Left ventricle myocardium superior (tissue), 1 donor: ENCODE results near the gene MEIG1. TPM values are rescaled to one million over a fixed set of nuclear protein-coding genes. Genes with fewer than 3 reads are reported as not detected.
A peak's percentile ranks its signal among the peaks of the same experiment; 100 is the strongest.
"Not testable (repeated sequence)": the region's sequence is repeated elsewhere in the genome, so short reads cannot be mapped to it uniquely, and the experiment has no call there.

ENCODE experiments used
- ATAC-seq: fragments of 200-7000 bp; cut with Tn5 transposase; one replicate; pipeline ENCODE4 v1.9.1; 2020; ENCODE audit warnings: mild to moderate bottlenecking, moderate library complexity
- DNase-seq: peaks from one replicate; pipeline ENCODE4 v3.0.0-alpha.2; 2020
- intact Hi-C: fragments of 100-400 bp; cut with micrococcal nuclease; formaldehyde crosslinking; loops from one replicate; pipeline ENCODE4 v1.11.0; 2022
- long read RNA-seq: library from polyadenylated mRNA; unstranded; transcript quantifications from one replicate; pipeline ENCODE4 v2.0.0, GENCODE V29; 2021
- total RNA-seq: library from RNA; stranded (reverse); fragmentation: NEBNext Ultra II Directional; extraction: Animal tissue kit (Norgen Biotek cat#: 25700); gene quantifications from one replicate; pipeline ENCODE4 v1.2.1, GENCODE V29; 2021
- donor health status: DM: no; HTN: yes; CAD: no; lungs with severe emphysema.

The MEIG1 gene
- total RNA-seq = not detected
- long read RNA-seq = 0 reads

- intact Hi-C loops = no loop called here
- ATAC-seq (peak; percentile 98), DNase-seq (peak; percentile 95)
Measured at GRCh38 chr10:14959221-14960057, at the start of gene MEIG1. Gene MEIG1, plus strand, starts transcription at chr10:14959388. Its CDS starts 7,081 bp downstream, at chr10:14966469.

GRCh38 chr10:14910953-14911352 lies 48.2 kb upstream of the MEIG1 start:
- ATAC-seq (no peak), DNase-seq (no peak)
- intact Hi-C loops = no loop called here

GRCh38 chr10:14911801-14912200 lies 47.4 kb upstream of the MEIG1 start:
- no peak for ATAC-seq
- no peak for DNase-seq
- intact Hi-C loops = no loop called here

GRCh38 chr10:14916600-14916999 lies 42.6 kb upstream of the MEIG1 start:
- intact Hi-C loops = no loop called here
- ATAC-seq = no peak
- DNase-seq = no peak

GRCh38 chr10:14917827-14918226 lies 41.4 kb upstream of the MEIG1 start:
- ATAC-seq (no peak), DNase-seq (no peak)
- intact Hi-C loops = no loop called here

- DNase-seq = no peak
- ATAC-seq = no peak
- intact Hi-C loops = no loop called here
Measured at GRCh38 chr10:14918964-14919363, 40.2 kb upstream of the MEIG1 start.

- no peak for ATAC-seq
- DNase-seq = no peak
- intact Hi-C loops = no loop called here
Measured at GRCh38 chr10:14924013-14924412, 35.2 kb upstream of the MEIG1 start.

GRCh38 chr10:14925268-14925667 lies 33.9 kb upstream of the MEIG1 start:
- no peak for ATAC-seq
- DNase-seq = no peak
- intact Hi-C loops = no loop called here

GRCh38 chr10:14926061-14926470 lies 33.1 kb upstream of the MEIG1 start:
- intact Hi-C loops = no loop called here
- DNase-seq (no peak), ATAC-seq (no peak)

GRCh38 chr10:14926722-14927416 lies 32.3 kb upstream of the MEIG1 start:
- ATAC-seq = no peak
- intact Hi-C loops = no loop called here
- DNase-seq = no peak

- DNase-seq (no peak), ATAC-seq (no peak)
- intact Hi-C loops = no loop called here
Measured at GRCh38 chr10:14930610-14931009, 28.6 kb upstream of the MEIG1 start.

GRCh38 chr10:14936584-14936983 lies 22.6 kb upstream of the MEIG1 start:
- intact Hi-C loops = no loop called here
- ATAC-seq = no peak
- no peak for DNase-seq

GRCh38 chr10:14938971-14939370 lies 20.2 kb upstream of the MEIG1 start:
- ATAC-seq, intact Hi-C loops, DNase-seq: not testable (repeated sequence)

- intact Hi-C loops, DNase-seq, ATAC-seq: not testable (repeated sequence)
Measured at GRCh38 chr10:14942147-14942949, 16.8 kb upstream of the MEIG1 start.

GRCh38 chr10:14942950-14943338 lies 16.2 kb upstream of the MEIG1 start:
- intact Hi-C loops, DNase-seq, ATAC-seq: not testable (repeated sequence)

GRCh38 chr10:14945108-14945507 lies 14.1 kb upstream of the MEIG1 start:
- ATAC-seq (no peak), DNase-seq (no peak)
- intact Hi-C loops = no loop called here

GRCh38 chr10:14947268-14947667 lies 11.9 kb upstream of the MEIG1 start:
- DNase-seq = no peak
- intact Hi-C loops = no loop called here
- no peak for ATAC-seq

- no peak for ATAC-seq
- DNase-seq = no peak
- intact Hi-C loops = no loop called here
Measured at GRCh38 chr10:14949291-14949690, 9.9 kb upstream of the MEIG1 start.

- ATAC-seq (no peak), DNase-seq (no peak)
- intact Hi-C loops = no loop called here
Measured at GRCh38 chr10:14952851-14953423, 6.3 kb upstream of the MEIG1 start.
